Peyer's patch (tissue), 4 donors: ENCODE results near the gene GAN.

Source experiments
- POLR2A ChIP-seq, 2 donors: fragments of 450-650 bp; IDR thresholded peaks; one replicate each; pipeline ENCODE4 v1.5.1; 2017; ENCODE audit warnings: antibody characterized with exemption in 2 of 2, mild to moderate bottlenecking in 2 of 2, moderate library complexity in 2 of 2
- TF ChIP-seq, protein P1 (sequence below), 6 experiments: fragments of 450-650 bp in 4 of 6; fragments of 200-600 bp in 2 of 6; sonication (generic) in 1 of 6; IDR thresholded peaks; one replicate each; pipeline ENCODE4 v1.5.1; 2017 to 2019; ENCODE audit warnings: antibody characterized with exemption in 6 of 6, mild to moderate bottlenecking in 3 of 6, moderate library complexity in 1 of 6

DNA sequence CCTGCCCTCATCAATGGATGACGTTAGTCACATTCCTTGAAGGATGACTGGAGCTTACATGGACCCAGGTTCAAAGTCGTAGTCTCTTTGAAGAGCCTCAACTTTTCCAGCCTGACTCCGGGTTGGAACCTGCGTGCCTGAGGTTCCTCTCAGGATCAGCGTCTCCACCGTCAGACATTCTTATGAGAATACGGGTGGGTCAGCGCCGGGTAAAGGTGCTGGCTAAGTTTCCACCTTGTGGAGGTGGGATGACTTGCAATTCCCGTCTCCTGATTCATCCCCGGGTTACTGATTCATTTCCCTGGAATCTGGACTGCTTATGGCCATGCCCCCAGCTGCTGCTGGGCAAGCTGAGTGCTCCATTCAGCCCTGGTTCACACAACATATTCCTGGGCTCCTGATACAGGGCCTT is 90.9 kb downstream of the GAN start:
- no peak for TF ChIP-seq POLR2A (IDR thresholded peaks at IDR 0.05)
- TF ChIP-seq, protein P1, sequence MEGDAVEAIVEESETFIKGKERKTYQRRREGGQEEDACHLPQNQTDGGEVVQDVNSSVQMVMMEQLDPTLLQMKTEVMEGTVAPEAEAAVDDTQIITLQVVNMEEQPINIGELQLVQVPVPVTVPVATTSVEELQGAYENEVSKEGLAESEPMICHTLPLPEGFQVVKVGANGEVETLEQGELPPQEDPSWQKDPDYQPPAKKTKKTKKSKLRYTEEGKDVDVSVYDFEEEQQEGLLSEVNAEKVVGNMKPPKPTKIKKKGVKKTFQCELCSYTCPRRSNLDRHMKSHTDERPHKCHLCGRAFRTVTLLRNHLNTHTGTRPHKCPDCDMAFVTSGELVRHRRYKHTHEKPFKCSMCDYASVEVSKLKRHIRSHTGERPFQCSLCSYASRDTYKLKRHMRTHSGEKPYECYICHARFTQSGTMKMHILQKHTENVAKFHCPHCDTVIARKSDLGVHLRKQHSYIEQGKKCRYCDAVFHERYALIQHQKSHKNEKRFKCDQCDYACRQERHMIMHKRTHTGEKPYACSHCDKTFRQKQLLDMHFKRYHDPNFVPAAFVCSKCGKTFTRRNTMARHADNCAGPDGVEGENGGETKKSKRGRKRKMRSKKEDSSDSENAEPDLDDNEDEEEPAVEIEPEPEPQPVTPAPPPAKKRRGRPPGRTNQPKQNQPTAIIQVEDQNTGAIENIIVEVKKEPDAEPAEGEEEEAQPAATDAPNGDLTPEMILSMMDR (IDR thresholded peaks at IDR 0.05), result peak in 3 of 6 experiments; percentile 28 to 37 (median 35)
